ENCODE measurements around the gene DDX43. TPM values are rescaled to one million over a fixed set of nuclear protein-coding genes. Genes with fewer than 3 reads are reported as not detected.

Gene DDX43
- total RNA-seq, 1 experiment from 2014 or later = 0.33 TPM

DNA sequence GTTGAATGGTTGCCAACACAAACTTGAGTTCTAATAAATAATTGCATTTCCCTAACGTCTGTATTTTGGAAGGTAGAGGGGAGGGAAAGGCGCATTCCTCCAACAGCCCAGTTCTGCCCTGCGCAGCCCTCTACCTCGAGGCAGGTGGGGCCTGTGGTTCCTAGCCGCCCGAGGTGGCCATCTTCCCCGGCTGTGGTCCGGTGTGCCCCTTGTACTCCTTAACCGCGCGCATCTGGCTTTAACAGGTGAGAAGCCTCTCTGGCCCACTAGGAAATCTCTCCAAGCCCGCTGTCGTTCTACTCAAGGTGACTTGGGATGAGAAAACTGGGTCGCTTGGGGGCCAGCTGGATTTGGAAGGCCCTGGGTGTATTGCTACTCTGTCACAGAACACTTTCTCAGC, 30.5 kb upstream of the DDX43 start:
- no peak overlapping the region for H2BK20ac ChIP-seq (ENCODE audit: low read depth, low read length, poor library complexity, severe bottlenecking)
- H2BK120ac ChIP-seq (ENCODE audit: low read depth, low read length, poor library complexity, severe bottlenecking) = no peak overlapping the region
- H2BK5ac ChIP-seq (ENCODE audit: insufficient read length, low read length) = no peak overlapping the region
- Mint-ChIP-seq H3K27ac (no peak overlapping the region), H3K36me3 (ENCODE audit: insufficient read depth in 1 of 3, low read depth in 3 of 3) (peaks cover 0 to 2% (median 0%) of the 10 kb centered on the region in 3 experiments; a peak in 1 of 7 replicates), H3K4me1 (peaks cover 10 to 13% of the 10 kb centered on the region in 2 experiments), H3K9me3 (peaks cover 0 to 3% of the 10 kb centered on the region in 2 experiments; a peak in 3 of 5 replicates), H3K27me3 (ENCODE audit: low read depth) (no peaks in the 10 kb centered on the region), H3K4me3 (no peak overlapping the region)
- H3K27me3 ChIP-seq (ENCODE audit: insufficient read depth, low read length) = no peaks in the 10 kb centered on the region
- H4K5ac ChIP-seq (ENCODE audit: insufficient read length, low read depth, low read length) = no peak overlapping the region
- H3K23ac ChIP-seq (ENCODE audit: insufficient read length, low read depth, low read length) = no peak overlapping the region
- H4K8ac ChIP-seq (replicated peaks; ENCODE audit: insufficient read length, low read depth, low read length) = no peak overlapping the region
- no peaks in the 10 kb centered on the region for H3K9me3 ChIP-seq (ENCODE audit: control insufficient read depth, low read depth, low read length)
- no peak overlapping the region for H2BK15ac ChIP-seq (ENCODE audit: low read depth, low read length)
- H3K9ac ChIP-seq (ENCODE audit: extremely low read depth, insufficient read length, low read length) = no peak overlapping the region
- TF ChIP-seq, protein P1, sequence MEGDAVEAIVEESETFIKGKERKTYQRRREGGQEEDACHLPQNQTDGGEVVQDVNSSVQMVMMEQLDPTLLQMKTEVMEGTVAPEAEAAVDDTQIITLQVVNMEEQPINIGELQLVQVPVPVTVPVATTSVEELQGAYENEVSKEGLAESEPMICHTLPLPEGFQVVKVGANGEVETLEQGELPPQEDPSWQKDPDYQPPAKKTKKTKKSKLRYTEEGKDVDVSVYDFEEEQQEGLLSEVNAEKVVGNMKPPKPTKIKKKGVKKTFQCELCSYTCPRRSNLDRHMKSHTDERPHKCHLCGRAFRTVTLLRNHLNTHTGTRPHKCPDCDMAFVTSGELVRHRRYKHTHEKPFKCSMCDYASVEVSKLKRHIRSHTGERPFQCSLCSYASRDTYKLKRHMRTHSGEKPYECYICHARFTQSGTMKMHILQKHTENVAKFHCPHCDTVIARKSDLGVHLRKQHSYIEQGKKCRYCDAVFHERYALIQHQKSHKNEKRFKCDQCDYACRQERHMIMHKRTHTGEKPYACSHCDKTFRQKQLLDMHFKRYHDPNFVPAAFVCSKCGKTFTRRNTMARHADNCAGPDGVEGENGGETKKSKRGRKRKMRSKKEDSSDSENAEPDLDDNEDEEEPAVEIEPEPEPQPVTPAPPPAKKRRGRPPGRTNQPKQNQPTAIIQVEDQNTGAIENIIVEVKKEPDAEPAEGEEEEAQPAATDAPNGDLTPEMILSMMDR (conservative IDR thresholded peaks at IDR 0.05) = no peak
- no peak overlapping the region for H3K18ac ChIP-seq (ENCODE audit: insufficient read length, low read depth, low read length)
- no peak overlapping the region for H4K91ac ChIP-seq (ENCODE audit: insufficient read length, low read depth, low read length)
- no peaks in the 10 kb centered on the region for H4K20me1 ChIP-seq (ENCODE audit: control insufficient read depth, insufficient read depth, insufficient read length)
- no peak overlapping the region for H2AFZ ChIP-seq (ENCODE audit: low read length)
- no peak overlapping the region for H3K4me2 ChIP-seq (ENCODE audit: insufficient read depth, insufficient read length, low read length)
- no peak overlapping the region for H2BK12ac ChIP-seq (ENCODE audit: insufficient read length, low read depth, low read length)
- H3K79me1 ChIP-seq (ENCODE audit: insufficient read depth, low read depth, low read length, poor library complexity, severe bottlenecking) = no peaks in the 10 kb centered on the region
- H3T11ph ChIP-seq (ENCODE audit: low read length) = no peak overlapping the region
- no peak overlapping the region for H3K4ac ChIP-seq (ENCODE audit: low read depth, low read length)
- H3K23me2 ChIP-seq (ENCODE audit: insufficient read length, low read depth, low read length, poor library complexity, severe bottlenecking) = no peaks in the 10 kb centered on the region
- H3K79me2 ChIP-seq (ENCODE audit: insufficient read depth, low read length) = no peaks in the 10 kb centered on the region
- no peak for DNase-seq
- no peak overlapping the region for H3K14ac ChIP-seq (ENCODE audit: insufficient read depth, low read length)
- H3K4me1 ChIP-seq (ENCODE audit: insufficient read depth, low read length) = peaks cover 2% of the 10 kb centered on the region; the same call in 1 of the 2 replicates
- H2AK5ac ChIP-seq (ENCODE audit: insufficient read length, low read length) = no peak overlapping the region
- H3K27ac ChIP-seq (ENCODE audit: insufficient read length, low read depth, low read length) = no peak overlapping the region
- no peak overlapping the region for H3K56ac ChIP-seq (ENCODE audit: insufficient read length, low read depth, low read length)
- no CpG with 5 or more reads among the region's 14 CpGs for WGBS (ENCODE audit: extremely low coverage, insufficient read length, low lambda C conversion rate)

All from H9 (cell line).